Osteocyte (in vitro differentiated cells): Measurements from ENCODE around the gene DTNB. TPM values are rescaled to one million over a fixed set of nuclear protein-coding genes. Genes with fewer than 3 reads are reported as not detected.

Source experiments
- DNase-seq: peaks from one replicate; pipeline ENCODE4 v3.0.0; 2021; ENCODE audit warnings: mixed read lengths; ENCODE audit not compliant: unreplicated experiment; ENCODE audit errors: extremely low spot score
- H3K27ac Mint-ChIP-seq: one replicate; pipeline ENCODE4 v1.8.0; 2021; ENCODE audit warnings: mild to moderate bottlenecking, mixed read lengths; ENCODE audit not compliant: unreplicated experiment
- H3K27me3 Mint-ChIP-seq: one replicate; pipeline ENCODE4 v1.8.0; 2021; ENCODE audit warnings: mixed read lengths; ENCODE audit not compliant: unreplicated experiment
- H3K36me3 Mint-ChIP-seq: one replicate; pipeline ENCODE4 v1.8.0; 2021; ENCODE audit warnings: mixed read lengths; ENCODE audit not compliant: unreplicated experiment
- H3K4me1 Mint-ChIP-seq: one replicate; pipeline ENCODE4 v1.8.0; 2021; ENCODE audit warnings: mixed read lengths; ENCODE audit not compliant: unreplicated experiment
- H3K4me3 Mint-ChIP-seq: one replicate; pipeline ENCODE4 v1.8.0; 2021; ENCODE audit warnings: mild to moderate bottlenecking, moderate library complexity, mixed read lengths; ENCODE audit not compliant: unreplicated experiment
- H3K9me3 Mint-ChIP-seq: one replicate; pipeline ENCODE4 v1.8.0; 2021; ENCODE audit warnings: mixed read lengths; ENCODE audit not compliant: unreplicated experiment
- total RNA-seq: library from RNA; stranded (reverse); gene quantifications from 2 replicates; pipeline ENCODE4 v1.2.1, GENCODE V29; 2021
- TF ChIP-seq, protein P1 (sequence below): fragments of 200-600 bp; sonication (generic); IDR thresholded peaks from 2 replicates; pipeline ENCODE4 v1.5.0; 2021; ENCODE audit warnings: antibody characterized with exemption, mild to moderate bottlenecking, moderate library complexity

DTNB gene
- total RNA-seq, 1 donor from 2014 or later = 20.9 TPM

- no peak for DNase-seq
- Mint-ChIP-seq H3K4me1 (peaks cover 11% of the 10 kb centered on the region), H3K36me3 (no peaks in the 10 kb centered on the region), H3K27ac (no peak overlapping the region), H3K4me3 (no peak overlapping the region), H3K9me3 (no peaks in the 10 kb centered on the region), H3K27me3 (no peaks in the 10 kb centered on the region)
- TF ChIP-seq, protein P1, sequence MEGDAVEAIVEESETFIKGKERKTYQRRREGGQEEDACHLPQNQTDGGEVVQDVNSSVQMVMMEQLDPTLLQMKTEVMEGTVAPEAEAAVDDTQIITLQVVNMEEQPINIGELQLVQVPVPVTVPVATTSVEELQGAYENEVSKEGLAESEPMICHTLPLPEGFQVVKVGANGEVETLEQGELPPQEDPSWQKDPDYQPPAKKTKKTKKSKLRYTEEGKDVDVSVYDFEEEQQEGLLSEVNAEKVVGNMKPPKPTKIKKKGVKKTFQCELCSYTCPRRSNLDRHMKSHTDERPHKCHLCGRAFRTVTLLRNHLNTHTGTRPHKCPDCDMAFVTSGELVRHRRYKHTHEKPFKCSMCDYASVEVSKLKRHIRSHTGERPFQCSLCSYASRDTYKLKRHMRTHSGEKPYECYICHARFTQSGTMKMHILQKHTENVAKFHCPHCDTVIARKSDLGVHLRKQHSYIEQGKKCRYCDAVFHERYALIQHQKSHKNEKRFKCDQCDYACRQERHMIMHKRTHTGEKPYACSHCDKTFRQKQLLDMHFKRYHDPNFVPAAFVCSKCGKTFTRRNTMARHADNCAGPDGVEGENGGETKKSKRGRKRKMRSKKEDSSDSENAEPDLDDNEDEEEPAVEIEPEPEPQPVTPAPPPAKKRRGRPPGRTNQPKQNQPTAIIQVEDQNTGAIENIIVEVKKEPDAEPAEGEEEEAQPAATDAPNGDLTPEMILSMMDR = no peak
These were observed 78.4 kb downstream of the DTNB start for GRCh38 chr2:25594991-25595390.

- H3K27me3 Mint-ChIP-seq = no peaks in the 10 kb centered on the region
- TF ChIP-seq, protein P1 = no peak
- no peaks in the 10 kb centered on the region for H3K36me3 Mint-ChIP-seq
- no peak for DNase-seq
- peaks cover 13% of the 10 kb centered on the region for H3K4me1 Mint-ChIP-seq
- no peak overlapping the region for H3K27ac Mint-ChIP-seq
- H3K9me3 Mint-ChIP-seq = no peaks in the 10 kb centered on the region
- no peak overlapping the region for H3K4me3 Mint-ChIP-seq
These were observed 80.5 kb downstream of the DTNB start for GRCh38 chr2:25592766-25593292.

DNA sequence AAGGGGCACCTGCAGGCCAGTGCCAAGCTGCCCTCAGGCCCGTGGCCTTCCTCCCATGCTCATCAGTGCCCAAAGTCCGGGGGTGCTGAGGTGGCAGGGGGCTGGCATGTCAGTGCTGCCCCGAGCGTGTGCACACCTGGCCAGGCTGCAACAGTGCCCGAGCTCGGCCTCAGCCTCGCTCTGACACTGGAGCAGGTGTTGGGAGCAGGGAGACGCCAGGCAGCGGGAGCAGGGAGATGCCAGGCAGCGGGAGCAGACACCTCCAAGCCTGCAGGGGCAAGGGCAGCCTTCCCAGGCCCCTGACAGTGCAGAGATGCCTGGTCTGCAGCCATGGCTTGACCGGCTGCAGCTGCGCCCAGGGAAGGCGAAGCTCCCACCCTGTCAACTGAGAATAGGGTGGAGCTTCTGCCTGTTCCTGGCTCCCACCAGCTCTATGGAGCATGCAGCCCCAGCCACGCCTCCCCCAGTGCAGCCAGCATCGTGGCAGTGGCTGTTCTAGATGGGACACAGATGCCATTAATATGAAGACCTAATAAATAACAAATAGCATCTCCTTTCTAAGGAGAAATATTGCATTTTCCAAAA, 82.4 kb downstream of the DTNB start:
- H3K36me3 Mint-ChIP-seq = no peaks in the 10 kb centered on the region
- H3K4me1 Mint-ChIP-seq = peaks cover 21% of the 10 kb centered on the region
- H3K27ac Mint-ChIP-seq = no peak overlapping the region
- TF ChIP-seq, protein P1 = no peak
- H3K9me3 Mint-ChIP-seq = no peaks in the 10 kb centered on the region
- DNase-seq = no peak
- H3K4me3 Mint-ChIP-seq = no peak overlapping the region
- no peaks in the 10 kb centered on the region for H3K27me3 Mint-ChIP-seq

GRCh38 chr2:25589676-25590205, 83.6 kb downstream of the DTNB start:
- Mint-ChIP-seq H3K9me3 (no peaks in the 10 kb centered on the region), H3K27ac (no peak overlapping the region), H3K36me3 (no peaks in the 10 kb centered on the region), H3K27me3 (no peaks in the 10 kb centered on the region), H3K4me1 (peaks cover 21% of the 10 kb centered on the region), H3K4me3 (no peak overlapping the region)
- no peak for DNase-seq
- TF ChIP-seq, protein P1 = no peak

- Mint-ChIP-seq H3K4me1 (peaks cover 21% of the 10 kb centered on the region), H3K27ac (no peak overlapping the region), H3K36me3 (peaks cover 2% of the 10 kb centered on the region), H3K9me3 (no peaks in the 10 kb centered on the region), H3K4me3 (no peak overlapping the region), H3K27me3 (no peaks in the 10 kb centered on the region)
- no peak for DNase-seq
- TF ChIP-seq, protein P1 = no peak
These were observed 84.8 kb downstream of the DTNB start for GRCh38 chr2:25588576-25588975.
